NCI-H2196 treated with DMSO at 0.1 percent for 48 hours (cell line): ENCODE measurements around the gene FGF19.
A peak's percentile ranks its signal among the peaks of the same experiment; 100 is the strongest.

Experiments
- DNase-seq: peaks from one replicate; lab custom pipeline; 2025; ENCODE audit not compliant: unreplicated experiment; lab: John Stamatoyannopoulos, UW

The FGF19 gene

DNA sequence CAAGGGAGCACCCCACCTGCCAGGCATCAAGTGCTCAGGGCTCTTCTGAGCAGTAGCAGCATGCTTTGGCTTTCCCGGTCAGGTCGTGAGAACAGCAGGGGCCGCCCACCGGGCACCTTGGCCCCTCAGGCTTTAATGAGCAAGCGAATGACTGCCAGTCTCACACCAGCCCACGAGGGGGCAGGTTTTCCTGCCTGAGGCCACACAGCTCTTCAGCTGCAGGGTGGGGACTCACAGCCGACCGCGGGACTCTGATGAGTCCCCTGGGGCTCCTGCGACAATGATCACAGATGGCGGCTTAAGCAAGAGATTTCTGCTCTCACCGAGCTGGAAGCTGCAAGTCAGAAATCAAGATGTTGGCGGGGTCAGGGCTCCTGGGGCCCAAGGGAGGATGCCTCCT, 14.3 kb upstream of the FGF19 start:
- DNase-seq: no peak

DNA sequence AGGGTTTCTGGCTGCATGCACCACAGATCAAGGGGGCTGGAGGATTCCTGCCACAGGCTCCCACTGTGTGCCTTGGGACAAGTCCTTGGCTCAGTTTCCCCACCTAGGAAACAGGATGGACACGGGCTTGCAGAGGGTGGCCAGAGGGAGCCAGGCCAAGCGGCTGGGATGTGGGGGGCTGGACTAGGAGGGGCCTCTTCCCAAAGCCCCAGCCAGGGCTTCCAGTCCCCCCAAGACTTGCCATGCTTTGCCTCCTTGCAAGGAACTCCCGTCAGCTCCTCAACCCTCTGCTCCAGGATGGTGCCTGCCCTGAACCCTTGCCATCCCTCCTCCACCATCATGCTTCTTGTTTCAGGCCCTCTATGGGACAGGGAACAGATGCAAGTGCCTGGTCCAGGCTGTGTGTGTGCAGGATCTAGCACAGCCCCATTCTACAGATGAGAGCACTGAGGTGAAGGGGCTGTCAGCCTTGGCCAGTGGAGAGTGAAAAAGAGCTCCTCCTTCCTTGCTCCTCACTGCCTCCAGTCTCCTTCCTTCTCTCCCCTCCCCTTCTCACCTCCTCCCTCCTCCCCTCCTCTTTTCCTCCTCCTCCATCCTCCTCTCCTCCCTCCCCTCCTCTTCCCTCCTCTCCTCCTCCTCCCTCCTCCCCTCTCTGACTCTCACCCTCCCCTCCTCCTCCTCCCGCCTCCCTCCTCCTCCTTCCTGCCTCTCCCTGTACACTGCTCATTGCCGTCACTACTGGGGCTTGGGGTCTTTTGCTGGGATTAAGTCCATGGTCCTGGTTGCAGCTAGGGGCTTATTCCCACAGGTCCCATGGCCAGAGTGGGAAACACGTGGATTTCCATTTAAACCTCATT, 13.3 kb upstream of the FGF19 start:
- DNase-seq: no peak

DNA sequence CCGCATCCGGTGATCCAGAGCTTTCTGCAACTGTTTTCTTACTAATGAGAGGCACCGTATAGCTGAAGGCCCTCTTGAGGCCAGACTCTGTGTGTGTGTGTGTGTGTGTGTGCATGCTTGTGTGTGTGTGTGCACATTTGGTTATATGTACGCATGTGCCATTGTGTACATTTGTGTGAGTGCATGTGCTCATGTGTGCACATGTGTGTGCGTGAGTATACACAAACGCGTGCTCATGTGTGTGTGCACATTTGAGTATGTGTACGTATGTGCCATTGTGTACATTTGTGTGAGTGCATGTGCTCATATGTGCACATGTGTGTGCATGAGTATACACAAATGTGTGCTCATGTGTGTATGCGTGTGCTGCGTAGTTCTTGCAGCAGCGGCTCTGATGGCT, 12.3 kb upstream of the FGF19 start:
- DNase-seq: no peak

DNA sequence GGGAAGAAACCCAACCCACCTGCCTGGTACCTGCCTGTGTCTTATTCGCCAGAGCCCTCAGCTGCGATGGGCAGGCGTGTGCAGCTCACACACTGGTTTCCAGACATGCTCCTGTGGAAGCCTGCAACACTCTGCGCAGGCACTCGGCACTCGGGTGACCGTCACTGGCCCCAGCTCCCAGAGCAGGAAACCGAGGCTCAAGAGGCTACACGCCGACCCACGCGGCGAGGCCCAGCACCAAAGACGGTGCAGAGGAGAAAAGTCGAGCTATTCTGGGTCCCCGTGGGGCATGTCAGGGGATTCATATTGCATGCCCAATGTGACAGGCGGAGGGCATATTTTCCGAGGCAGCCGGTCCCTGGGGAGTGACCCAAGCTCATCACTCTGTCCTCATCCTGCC, 11.6 kb upstream of the FGF19 start:
- DNase-seq: no peak

DNA sequence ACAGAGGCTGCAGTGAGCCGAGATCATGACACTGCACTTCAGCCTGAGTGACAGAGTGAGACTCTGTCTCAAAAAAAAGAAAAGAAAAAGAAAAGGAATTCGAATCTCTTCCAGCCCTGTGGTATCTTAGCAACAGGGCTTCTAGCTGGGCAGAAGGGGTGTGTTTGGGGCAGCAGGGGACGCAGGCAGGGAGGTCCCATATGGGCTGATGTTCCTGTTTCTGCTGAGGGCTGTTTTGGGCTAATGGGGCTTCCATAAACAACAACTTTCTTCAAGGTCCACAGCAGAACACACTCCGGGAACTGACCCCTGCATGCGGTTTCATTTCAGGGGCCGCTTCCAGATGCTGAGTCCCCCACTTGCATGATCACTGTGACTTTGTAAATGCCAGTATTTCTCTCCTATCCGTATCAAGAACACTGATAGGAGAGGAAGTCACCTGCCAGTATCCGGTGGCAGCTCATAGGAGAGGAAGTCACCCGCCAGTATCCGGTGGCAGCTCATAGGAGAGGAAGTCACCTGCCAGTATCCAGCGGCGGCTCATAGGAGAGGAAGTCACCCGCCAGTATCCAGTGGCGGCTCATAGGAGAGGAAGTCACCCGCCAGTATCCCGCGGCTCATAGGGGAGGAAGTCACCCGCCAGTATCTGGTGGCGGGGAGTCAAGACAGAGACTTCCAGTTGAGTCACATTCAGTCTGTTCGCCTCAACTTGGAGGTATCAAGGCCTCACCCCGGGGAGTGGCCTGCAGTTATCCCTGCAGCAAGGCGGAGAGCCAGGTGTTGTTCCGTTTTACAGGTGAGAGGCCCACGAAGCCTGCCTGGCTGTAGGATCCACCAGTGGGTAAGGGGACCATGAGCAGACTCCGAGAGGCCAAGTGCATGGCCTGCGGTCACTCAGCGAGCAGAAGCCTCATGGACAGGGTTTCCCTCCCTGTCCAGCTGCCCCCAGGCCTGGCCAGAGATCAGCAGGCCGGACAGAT, 8.3 kb upstream of the FGF19 start:
- no peak for DNase-seq

DNA sequence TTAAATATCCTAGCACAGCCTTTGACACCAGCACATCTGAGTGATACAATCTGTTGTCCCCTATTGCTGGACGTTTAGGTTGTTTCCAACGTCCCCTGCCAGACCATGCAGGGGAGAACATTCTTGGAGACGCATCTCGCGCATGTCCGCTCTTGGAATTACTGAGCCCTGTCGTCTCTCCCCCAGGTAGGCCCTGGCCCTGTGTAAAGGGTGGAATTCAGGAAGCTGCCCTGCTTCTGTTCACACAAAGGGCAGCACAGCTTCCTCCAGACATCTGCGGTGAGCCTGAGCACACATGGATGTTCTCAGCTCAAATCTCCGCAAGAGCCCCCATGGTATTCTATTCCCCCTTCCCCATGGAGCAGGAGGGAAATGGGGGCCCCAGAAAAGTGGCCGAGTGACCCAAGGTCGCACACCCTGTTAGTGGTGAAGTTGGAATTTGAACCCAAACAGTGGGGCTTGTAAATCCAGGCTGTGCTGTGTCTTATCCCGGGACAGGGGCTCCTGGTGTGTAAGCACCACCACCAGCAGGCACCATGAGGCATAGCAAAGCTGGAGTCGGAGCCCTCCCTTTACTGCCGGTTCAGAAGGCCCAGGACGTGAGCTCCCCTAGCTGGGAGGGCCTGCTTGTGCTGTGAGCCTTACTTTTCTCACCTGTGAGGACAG, 5.0 kb upstream of the FGF19 start:
- no peak for DNase-seq

DNA sequence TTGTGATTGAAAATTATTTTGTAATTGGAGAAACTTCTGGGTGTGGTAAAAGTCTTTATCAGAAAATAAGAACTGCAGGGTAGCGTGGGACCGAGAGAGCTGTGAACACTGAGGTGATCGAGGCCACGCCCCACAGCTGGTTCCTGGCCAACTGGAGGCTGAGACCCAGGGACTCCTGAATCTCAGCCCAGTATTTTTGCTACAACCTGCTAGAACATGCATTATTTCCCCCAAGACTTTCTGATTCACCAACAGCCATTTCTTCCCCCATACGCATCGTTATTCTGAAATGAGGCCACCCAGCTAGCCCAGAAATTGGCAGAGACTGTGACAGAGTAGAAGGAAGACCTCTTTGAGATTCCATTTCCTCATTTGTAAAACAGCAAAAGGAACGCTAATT, 3.4 kb upstream of the FGF19 start:
- no peak for DNase-seq

DNA sequence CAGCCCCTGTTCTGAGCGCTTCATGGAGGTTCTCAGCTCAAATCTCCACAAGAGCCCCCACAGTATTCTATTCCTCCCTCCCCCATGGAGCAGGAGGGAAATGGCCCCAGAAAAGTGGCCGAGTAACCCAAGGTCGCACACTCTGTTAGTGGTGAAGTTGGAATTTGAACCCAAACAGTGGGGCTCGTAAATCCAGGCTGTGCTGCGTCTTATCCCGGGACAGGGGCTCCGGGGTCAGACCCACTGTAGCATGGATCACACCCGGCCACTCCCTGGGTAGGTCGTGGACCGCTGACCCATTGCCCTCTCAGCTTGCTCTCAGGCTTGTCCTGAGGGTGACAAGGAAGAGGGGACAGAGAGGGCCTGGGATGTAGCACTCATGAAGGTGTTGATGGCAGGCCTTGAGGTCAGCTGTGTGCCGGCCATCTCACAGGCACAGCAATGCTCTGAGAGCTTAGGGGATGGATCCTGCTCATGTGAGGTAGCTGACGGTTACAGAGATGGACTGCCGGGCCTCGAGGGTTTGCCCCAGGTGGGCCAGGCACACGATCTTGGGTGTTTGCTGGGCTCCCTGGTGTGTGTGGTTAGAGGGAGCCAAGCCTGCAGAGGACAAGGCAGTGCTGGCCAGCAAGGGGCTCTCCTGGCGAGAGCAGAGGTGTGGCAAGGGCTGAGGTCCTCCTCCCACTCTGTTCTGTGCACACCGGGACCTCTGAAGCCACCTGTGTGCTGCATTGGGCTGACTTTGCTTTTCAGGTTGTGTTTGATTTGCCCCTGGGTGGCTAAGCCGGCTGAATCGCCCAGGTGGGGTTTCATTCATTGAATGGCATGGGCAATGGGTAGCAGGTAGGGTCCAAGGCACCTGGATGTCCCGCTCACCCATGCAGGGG, 2.3 kb upstream of the FGF19 start:
- no peak for DNase-seq

DNA sequence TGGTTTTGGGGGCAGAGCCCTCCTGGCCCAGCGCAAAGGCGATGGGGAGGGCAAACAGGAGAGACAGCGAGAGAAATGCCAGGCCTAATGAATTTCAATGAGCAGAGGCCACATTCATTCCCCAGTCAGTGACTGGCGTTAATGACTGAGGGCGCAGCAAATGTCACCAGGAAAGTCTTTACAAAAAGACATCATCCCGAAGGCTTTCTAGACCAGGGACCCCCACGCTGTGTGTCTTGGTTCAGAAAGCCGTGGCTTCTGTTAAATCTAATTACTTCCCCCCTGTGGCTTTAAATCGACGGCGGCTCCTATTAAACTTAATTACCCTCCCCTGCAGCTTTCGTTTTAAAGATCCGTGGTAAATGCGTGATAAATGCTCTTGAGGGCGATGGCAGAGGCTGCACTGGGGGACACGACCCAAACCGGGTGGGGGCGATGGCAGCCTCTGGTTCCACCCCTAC, 1.6 kb upstream of the FGF19 start:
- DNase-seq: no peak

DNA sequence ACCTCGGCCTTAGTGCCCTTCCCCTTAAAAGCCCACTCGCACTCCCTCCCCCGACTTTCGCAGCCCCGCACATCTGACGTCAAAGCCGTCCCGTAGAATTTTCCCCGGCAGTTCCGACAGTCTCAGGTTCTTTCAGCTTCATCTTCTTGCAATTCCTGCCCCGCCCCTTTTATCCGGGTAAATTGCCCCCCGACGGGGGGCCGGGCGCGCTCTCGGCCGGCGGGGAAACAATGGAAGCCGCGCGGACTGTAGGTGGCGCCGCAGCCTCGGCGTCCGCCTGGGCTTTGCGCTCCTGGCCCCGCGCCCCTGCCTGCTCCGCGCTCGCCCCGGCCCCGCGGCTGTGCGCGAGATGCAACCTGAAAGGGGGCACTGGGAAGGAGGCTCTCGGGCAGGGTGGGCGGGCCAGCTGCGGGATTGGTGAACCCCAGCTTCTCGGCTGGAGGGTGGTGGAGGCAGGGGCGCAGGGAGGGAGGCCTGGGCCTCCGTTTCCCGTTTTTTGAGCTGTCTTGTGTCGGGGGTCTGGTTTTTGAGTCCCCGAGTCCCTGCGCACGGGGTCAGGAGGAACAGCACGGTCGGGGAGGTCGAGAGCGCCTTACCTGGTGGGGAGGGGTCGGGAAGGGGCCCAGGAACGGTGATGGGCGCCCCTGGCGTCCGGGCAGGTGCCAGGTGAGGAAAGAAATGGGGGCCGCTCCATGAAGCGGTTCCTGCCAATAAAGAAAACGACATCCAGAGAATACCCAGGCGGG, 859 bp upstream of the FGF19 start:
- DNase-seq: peak; percentile 47

DNA sequence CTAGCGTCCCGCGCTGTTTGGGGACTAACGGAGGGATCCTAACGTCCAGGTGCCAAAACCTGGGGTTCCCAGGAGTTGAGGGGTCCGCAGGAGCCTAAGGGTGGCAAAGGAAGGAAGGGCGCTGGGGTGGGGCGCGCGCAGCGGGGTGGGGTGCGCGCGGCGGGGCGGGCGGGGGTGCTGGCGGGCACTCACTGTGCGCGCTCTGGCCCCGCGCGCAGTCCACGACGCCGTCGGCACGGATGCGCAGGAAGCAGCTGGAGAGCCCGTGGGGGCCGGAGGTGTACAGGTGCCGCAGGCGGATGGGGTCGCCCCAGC, 412 bp downstream of the FGF19 start:
- DNase-seq: no peak

DNA sequence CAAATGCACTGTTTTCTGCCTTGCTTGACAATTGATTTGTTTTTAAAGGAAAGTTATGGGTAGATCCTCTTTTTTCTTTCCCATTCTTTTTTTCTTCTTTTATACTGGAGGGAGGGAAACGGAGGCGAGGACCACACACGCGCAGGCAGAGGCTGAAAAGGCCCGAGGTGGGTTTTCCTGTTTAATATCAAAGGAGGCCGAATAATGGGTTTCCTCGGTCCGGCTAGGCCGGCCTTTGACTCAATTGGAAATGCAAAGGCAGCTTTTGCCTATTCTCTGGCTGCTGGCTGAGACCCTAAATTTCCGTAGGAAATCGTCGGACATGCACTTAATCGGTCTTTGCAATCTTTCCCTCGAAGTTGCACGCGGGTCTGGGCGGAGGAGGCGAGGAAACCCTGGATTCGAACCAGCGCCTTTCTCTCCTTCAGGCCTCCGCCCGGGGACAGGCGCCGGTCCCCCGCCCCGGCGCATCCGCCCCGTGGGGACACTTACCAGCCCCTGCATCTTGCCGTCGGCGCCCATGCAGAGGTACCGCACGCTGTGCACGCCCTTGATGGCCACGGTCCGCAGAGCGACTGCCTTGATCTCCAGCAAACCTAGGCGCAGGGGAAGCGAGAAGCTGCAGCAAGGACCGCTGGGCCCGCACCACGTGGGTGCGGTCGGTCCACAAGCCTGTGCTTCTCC, 911 bp downstream of the FGF19 start:
- DNase-seq: no peak

DNA sequence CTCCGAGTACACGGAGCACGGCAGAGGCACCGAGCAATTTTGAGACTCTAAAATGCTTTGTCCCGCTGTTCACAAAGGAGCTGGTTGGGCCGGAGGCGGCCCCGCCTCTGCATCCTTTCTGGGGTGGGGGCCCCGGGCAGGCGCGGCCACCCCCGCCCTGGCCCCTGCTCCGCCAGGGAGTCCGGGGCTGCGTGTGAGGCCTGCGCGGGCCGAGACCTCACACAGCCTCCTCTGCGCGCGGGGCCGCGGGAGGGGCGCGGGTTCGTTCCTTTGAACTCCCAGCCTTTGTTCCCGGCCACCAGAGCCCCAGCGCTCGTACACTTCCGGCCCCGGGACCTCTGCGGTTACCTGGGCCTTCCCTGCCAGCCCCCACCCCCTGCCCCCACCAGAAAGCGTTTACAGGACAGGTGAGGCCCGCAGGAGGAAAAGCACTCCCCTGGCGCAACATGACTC, 1.6 kb downstream of the FGF19 start:
- DNase-seq: no peak

DNA sequence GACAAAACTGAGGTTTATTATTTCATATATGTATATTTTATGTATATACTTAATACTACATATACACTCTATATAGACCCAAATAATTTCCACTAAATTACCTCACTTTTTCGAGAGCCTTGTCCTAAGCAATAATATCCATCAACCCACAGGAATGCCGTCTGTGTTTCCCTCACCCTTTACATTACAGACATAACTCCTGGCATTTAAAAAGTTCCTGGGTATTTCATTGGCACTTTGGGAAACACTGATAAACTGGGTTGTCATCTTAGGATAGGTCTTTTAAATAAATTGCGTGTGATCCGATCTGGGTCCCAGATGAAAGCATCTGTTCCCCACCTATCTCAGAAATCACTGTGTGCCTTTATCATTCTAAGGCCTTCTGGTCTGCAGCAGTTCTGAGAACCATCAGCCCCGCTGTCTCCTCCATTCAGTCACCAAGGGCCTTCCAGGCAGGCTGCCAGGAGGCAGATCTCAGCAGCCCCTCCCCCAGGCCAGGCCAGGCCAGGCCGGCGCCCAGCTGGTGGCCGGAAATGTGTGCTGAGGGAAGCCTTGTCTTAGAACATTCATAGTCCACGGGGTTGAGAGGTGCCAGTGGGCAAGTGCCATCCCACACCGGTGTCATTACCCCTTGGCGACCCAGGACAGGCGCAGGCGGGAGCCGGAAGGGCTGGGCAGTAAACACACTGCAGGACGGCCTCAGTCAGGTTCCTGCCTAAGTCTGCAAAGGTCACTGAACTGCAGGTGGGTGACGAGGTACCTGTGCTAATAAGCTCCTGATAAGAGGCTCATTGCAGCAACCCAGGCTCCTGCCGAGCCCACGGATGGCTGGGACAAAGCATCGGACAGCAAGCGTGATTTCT, 3.3 kb downstream of the FGF19 start:
- DNase-seq: peak; percentile 73

DNA sequence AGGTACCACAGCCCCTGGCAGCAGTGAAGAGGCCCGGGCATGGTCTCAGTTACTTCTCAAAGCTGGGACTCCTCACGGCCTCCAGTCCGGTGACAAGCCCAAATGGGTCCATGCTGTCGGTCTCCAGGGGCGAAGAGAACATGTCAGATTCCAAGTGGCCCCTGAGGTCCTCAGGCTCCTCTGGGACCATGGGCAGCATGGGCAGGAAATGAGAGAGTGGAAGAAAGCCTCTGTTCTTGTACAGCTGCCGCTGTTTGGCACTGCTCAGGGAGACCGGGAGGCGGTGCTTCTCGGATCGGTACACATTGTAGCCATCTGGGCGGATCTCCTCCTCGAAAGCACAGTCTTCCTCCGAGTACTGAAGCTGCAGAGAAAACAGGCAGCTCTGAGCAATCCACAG, 4.6 kb downstream of the FGF19 start:
- peak; percentile 29 for DNase-seq

DNA sequence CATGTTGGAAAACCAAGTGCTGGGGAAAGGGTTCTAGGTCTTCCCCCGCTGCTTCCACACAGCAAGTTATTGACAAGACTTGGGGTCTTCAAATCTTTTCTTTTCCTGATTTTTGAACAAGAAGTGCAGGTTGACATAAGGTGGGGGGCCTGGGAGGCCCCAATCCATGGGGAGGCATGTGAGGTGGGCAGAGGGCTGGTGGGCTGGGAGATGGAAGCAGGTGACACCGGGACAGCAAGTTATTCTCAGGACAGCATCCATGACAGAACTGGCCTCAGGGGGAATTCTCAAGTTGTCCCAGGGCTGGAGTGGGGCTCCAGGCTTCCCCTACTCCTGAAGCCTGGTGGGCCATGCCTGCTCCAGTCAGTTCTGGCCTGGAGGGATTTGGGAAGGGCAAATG, 5.5 kb downstream of the FGF19 start:
- DNase-seq: no peak

DNA sequence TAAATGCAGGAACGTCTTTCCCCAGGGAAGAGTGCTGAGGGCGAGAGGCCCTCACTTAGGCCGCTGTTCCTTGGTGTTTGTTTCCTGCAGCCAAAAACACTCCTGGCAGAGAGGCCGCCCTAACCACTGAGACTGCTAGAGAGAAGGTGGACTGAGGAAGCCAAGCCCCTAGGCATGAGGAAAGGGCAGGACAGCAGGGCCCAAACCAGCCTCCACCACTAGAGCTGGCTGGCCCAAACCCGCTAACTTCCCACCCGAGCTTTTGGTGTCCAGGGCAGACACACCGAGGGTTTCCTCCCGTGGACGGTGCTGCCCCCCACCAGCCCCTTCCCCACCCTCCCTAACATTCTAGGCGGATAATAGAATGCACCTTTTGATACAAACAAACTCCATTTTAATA, 6.0 kb downstream of the FGF19 start:
- DNase-seq: no peak

DNA sequence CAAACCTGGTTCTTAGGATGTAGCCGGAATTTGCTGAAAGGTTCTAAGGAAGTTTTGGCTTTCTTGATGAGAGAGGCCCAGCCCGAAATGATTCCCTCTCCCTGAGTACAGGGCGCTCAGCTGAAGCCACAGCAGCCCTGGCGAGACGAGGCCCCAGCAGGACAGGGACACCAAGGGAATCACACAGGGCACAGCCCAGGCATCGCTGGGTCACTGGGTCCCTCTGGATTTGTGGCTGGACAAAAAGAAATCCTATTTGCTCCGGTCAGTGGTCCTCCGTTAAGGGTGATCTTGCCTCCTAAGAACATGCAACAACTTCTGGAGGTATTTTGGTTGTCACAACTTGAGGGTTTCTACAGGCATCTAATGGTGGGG, 6.4 kb downstream of the FGF19 start:
- DNase-seq: no peak
